COLO668 (cell line): ENCODE data around the gene DYRK1B.
A peak's percentile ranks its signal among the peaks of the same experiment; 100 is the strongest.
"Not testable (repeated sequence)": the region's sequence is repeated elsewhere in the genome, so short reads cannot be mapped to it uniquely, and the experiment has no call there.

Source experiments
- DNase-seq: peaks from one replicate; lab custom pipeline; 2025; ENCODE audit not compliant: unreplicated experiment; lab: John Stamatoyannopoulos, UW

DYRK1B gene

DNA sequence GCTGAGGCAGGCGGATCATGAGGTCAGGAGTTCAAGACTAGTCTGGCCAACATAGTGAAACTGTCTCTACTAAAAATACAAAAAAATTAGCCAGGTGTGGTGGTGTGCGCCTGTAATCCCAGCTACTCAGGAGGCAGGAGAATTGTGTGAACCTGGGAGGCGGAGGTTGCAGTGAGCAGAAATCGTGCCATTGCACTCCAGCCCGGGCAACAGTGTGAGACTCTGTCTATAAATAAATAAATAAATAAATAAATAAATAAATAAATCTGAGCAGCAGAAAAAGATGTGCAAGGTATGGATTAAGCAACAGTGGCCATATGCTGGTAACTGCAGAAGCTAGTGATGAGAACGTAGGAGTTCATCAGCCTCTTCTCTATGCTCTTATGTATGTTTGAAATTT lies 19.9 kb downstream of the DYRK1B start:
- DNase-seq, result not testable (repeated sequence)

DNA sequence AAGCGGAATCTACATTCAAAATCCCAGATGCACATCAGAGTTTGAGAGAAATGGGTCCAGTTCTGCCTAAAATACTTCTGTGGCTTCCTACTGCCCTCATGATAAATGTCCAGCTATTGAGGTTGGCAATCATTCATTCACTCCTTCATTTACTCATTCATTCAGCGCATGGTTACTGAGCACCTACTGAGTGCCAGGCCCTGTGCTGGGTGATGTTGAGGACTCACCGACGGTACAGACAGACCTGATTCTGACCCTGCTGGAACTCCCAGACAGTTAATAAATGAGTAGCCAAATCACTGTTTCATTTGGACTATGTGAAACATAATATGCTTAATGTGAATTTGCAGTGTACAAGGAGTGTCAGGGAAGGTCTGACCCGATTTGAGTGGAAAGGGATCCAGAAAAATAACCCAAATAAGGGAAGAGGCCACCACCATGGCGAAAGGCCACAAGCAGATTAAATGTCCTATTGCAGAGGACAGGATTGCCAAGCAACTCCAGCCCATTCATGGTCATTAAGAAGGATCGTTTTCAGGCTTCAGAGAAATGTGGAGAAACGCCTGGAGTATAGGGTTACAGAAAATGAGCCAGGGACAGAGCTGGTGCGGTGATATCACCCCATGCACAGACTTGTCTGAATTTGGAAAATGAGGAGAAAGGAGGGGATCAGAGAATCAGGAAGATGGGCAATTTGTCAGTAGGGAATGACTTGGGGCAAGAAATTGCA lies 20.5 kb downstream of the DYRK1B start:
- no peak for DNase-seq

DNA sequence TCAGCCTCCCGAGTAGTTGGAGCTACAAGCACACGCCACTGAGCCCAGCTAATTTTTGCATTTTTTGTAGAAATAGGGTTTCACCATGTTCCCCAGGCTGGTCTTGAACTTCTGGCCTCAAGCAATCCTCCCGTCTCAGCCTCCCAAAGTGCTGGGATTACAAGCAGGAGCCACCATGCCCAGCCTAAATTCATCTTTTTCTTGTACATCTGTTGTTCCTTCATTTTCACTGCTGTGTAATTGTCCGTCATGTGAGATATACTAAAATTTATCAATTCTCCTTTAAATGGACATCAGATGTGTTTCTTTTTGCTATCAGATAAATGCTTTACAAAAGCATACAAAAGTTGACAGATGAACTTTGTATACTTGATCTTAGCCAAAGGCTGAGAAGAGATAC lies 22.9 kb downstream of the DYRK1B start:
- no peak for DNase-seq

DNA sequence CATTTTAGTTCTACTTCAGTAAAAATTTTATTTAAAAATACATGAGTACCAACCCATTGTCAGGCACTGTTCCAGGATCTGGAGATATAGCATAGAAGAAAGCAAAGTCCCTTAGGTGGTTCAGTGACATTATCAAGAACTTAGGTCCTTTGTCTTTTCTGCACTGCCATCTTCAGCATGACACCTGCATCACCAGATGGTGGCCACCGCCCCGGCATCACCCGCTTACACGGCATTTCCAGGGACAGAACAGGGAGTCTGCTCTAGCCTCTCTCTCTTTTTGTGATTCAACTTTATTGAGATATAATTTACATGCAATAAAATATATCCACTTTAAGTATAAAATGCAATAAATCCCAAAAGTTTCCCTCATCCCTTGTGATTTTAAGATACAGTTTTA lies 23.5 kb downstream of the DYRK1B start:
- DNase-seq, result peak; percentile 7

DNA sequence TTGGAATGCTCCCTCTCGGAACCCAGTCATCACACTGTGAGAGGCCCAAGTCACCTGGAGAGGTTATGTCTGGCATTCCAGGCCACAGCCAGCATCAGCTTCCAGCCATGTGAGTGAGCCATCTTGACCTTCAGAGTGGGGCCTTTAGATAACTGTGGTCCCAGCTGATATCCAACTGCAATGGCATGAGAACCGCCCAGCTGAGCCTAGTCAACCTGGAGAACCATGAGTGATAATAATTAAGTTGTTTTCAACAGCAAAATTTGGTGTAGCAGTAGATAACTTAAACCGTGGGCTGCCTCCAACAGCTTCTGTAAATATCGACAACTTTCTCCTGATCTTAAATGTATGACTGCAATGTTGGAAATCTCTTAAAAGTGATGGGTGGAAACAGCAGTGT lies 24.6 kb downstream of the DYRK1B start:
- DNase-seq, result no peak

DNA sequence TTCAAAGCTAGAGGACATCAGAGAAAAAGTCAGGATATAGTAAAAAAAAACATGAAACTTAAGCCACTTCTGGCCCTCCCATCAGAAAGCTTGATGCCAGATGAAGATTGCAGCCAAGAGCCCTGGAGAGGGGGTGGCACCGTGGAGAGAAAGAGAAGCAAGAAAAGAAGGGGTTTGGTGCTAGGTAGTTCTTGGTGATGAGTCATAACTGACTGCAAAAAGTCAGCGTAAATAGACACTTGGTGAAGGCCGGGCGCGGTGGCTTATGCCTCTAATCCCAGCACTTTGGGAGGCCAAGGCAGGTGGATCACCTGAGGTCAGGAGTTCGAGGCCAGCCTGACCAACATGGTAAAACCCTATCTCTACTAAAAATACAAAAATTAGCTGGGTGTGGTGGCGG lies 25.3 kb downstream of the DYRK1B start:
- DNase-seq, result not testable (repeated sequence)

DNA sequence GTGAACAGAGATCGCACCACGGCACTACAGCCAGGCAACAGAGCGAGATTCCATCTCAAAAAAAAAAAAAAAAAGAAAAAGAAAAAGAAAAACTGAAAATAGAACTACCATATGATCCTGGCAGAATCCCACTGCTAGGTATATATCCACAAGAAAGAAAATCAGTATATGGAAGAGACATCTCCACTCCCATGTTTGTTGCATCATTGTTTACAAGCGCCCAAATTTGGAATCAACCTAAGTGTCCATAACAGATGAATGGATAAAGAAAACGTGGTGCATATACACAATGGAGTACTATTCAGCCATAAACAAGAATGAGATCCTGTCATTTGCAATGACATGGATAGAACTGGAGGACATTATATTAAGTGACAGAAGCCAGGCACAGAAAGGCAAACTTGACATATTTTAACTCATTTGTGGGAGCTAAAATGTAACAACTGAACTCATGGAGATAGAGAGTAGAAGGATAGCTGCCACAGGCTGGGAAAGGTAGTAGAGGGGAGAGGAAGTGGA lies 26.1 kb downstream of the DYRK1B start:
- DNase-seq, result no peak

DNA sequence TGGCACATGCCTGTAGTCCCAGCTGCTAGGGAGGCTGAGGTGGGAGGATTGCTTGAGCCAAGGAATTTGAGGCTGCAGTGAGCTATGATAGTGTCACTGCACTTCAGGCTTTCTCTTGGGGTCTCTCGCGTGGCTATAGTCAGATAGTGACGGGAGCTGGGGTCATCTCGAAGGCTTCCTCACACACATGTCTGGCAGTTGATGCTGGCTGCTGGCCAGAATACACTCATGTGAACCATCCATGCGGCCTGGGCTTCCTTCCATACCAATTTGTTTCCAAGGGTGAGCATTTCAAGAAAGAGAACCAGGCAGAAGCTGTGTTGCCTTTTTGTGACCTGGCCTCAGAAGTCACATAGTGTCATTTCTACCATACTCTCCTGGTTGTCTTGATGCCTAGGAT lies 28.9 kb downstream of the DYRK1B start:
- DNase-seq, result no peak

DNA sequence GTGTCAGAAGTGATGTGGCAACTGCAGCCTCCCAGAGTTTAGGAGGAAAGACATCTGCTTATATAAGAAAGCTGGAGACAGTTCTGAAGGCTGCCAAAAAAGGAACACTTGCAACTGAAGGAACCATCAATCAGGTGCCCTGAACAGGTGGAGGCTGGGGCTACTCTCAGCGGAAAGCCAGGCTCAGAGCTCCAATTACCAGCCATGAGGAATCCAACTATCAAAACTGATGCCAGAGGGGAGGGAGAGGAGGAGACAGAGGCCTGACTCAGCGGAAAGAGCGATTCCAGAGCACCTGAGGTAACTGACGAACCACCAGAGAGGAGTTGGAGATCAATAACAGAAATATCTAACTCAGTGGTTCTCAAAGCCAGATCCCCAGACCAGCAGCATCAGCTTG lies 31.0 kb downstream of the DYRK1B start:
- no peak for DNase-seq

DNA sequence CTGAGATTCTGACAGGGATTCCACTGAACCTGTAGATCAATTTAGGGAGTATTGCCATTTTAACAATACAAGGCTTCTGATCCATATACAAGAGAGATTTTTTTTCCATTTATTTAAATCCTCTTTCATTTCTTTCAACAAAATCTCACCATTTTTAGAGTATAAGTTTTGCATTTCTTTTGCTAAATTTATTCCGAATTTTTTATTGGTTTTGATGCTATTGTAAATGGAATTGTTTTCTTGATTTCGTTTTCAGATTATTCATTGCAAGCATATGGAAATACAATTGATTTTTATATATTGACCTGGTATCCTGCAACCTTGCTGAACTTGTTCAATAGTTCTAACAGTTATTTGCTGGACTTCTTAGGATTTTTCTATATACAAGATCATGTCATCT lies 36.9 kb downstream of the DYRK1B start:
- no peak for DNase-seq

DNA sequence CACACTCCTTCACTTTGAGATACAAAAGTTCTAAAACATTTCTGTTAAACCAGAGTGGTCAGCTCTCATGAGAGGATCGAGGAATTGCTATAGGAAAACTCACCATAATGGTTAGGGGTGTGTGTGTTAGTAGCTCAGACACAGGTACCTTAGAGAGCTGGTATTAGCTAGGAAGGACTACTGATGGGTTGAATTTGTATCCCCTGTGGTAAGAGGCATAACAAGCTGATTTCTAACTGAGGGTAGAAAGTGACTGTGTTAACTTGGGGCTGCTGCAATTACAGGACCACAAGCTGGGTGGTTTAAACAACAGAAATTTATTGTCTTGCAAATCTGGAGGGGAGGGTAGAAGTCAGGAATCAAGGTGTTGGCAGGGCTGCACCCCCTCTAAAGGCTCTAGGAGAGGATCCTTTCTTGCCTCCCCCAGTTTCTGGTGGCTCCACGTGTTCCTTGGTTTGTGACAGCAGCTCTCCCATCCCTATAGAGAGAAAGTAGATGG lies 37.9 kb downstream of the DYRK1B start:
- DNase-seq, result no peak

DNA sequence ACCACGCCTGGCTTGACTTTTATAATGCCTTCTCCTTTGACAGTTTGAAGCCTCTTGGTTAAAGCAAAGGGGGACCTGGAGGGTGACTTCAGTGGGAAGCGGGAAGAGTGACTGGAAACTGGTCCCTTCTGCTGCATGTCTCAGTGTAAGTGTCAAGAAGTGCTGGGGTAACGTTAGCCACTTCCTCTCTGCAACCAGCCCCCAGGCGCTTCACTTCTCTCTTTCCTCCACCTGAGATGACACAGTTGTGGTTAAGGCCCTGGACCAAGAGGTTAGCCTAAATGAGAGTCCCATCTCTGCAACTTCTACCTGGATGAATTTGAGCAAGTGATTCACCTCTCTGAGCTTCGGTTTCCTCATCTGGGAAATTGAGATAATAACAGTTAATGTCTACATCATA lies 39.0 kb downstream of the DYRK1B start:
- no peak for DNase-seq

DNA sequence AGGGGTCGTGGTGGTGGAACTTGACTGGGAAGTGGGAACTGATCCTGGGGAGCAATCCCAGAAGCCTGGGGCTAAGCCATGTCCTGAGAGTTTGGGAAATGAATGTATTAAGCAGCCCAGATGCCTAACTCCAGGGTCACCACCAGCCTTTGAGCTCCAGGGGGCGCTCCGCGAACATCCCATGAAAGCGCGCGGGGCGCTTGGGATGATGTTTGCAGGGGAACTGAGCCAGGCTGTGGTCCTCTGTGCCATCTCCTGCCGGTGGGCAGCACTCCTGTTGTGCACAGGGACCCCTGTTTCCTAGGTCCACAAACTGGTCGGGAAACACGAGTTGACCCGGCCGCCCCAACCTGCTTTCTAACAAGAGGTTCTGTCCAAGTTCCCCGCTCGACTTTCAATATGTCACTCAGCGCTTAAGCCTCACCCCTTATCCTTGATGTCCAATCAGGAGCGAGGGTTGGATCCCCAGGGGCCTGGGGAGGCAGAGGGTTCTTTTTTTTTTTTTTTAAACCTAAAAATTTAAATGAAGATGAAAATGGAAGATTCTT lies 40.9 kb downstream of the DYRK1B start:
- peak; percentile 82 for DNase-seq

DNA sequence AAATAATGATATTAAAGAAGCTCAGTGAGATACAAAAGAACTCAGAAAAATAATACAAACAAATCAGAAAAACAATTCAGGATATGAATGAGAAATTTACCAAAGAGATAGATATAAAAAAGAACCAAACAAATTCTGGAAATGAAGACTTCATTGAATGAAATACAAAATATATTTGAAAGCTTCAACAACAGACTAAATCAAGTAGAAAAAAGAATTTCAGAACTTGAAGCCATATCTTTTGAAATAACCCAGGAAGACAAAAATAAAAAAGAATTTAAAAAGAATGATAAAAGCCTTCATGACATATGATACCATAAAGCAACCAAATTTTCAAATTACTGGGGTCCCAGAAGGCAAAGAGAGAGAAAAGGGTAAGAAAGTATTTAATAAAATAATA lies 45.7 kb downstream of the DYRK1B start:
- no peak for DNase-seq

DNA sequence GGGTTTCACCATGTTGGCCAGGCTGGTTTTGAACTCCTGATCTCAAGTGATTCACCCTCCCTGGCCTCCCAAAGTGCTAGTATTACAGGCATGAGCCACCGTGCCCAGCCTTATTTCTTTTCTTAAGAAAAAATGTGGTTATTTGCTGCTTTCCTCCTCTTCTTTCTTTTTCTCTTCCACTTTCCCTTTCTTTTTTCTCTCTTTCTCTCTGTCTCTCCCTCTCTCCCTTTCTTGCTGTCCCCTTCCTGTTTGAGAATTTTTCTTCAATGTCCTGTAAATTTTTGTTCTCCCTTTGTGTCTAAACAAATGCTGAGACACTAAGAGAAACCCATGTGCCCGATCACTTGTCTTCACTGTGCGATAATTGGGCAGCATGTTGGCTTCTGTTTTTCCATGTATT lies 53.1 kb downstream of the DYRK1B start:
- DNase-seq, result no peak

DNA sequence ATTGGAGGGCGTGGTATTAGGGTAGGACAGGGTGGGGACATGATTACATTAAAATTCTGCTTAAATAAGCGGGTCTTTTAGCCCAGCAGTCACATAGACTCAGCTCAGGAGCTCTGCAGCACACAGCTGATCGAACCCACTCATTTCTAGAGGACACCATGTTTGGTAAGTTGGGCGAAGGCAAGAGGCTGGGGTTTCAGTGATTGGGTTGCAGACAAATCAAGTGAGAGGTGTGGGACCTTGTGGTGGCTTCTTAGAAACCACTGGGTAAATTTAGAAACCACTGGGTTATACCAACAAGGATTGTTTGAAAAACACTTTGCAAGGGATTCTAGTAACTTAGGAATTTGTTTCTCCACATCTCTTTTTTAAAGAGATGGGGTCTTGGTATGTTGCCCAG lies 55.2 kb downstream of the DYRK1B start, which contains the start of gene LEUTX:
Gene LEUTX, plus strand, starts transcription at position 92 of the 400 bp plus-strand sequence. Its CDS starts 67 bp downstream, at position 159.
- no peak for DNase-seq
